GF-D8 (cell line): ENCODE results near the gene CETP.
A peak's percentile ranks its signal among the peaks of the same experiment; 100 is the strongest.
"Not testable (repeated sequence)": the region's sequence is repeated elsewhere in the genome, so short reads cannot be mapped to it uniquely, and the experiment has no call there.

Source experiments
- DNase-seq: peaks from one replicate; lab custom pipeline; 2025; lab: John Stamatoyannopoulos, UW

The CETP gene

DNA sequence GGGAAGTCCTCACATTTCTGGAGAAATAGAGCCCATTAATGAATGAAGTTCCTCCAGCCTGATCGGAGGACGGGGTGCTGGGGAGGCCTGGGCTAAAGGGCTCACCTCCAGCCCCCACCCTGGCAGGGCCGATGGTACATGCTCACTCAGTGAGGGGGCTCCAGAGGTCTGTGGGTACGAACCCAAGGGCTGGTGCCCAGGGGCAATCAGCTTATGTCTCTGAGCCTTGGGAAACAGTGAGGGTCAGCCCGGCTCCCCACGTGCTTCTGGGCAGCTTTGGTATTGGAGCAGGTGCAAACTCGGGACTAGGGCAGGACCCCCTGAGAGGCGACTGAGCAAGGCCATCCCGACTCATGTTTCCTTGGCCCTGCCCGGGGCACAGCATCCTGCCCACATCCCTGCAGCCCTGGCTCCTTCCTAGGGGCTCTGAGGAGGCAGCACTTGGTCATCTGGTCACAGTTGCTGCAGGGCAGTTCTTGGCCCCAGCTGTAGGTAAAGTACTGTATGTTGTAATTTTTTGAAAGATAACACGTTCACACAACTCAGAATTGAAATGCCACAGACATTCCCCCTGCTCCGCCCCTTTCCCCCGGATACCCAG, 969 bp upstream of the CETP start:
- DNase-seq: no peak

DNA sequence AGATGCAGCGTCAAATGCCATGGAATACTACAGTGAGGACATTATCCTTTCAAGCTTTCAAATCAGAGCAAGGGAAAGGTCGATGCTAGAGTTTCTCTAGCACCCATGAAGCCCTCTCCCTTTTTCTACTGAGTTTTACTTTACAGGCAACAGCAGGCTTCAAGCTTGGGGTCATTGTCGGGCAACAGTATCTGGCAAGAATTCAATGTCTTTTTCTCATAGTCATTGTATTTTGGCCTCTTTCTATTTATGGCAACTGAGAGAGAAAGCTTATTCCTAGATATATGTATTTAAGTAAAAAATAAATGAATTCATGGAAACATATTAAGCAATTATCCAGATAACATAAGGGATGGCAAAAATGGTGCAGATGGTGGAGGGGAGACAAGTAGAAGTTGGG, 364 bp upstream of the CETP start:
- DNase-seq: no peak

DNA sequence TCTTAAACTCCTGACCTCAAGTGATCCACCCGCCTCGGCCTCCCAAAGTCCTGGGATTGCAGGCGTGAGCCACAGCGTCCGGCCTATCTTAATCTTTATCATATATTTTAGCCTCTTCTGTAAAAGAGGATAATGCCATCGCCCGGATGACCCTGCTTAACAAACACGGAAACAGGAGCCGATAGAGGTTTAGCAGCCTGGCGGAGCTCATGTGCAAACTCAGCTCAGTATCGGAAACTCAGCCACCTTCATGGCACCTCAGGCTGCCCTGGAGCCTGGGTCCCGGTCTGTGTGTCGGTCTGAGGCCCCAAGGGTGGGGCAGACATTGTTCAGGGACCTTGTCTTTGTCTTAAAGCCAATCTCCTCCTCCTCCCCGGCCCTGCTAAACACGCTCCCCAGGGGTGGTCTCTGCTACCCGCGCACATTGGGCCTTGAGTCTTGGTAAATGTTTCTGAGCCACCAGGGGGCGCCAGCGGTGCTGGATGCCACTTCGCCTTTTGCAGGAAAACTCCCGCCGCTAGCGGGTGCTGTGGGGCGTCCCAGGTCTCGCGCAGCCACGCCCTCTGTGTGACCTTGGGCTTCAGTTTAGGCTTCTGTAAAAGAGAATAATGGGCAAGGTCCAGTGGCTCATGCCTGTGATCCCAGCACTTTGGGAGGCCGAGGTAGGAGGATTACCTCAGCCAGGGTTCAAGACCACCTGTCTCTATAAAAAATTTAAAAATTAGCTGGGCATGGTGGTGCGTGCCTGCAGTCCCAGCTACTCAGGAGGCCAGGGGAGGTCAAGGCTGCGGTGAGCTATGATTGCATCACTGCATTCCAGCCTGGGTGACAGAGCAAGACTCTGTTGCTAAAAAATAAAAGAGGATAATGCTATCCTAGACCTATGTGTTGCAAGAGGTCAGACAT, 2.7 kb downstream of the CETP start:
- DNase-seq: peak; percentile 53

DNA sequence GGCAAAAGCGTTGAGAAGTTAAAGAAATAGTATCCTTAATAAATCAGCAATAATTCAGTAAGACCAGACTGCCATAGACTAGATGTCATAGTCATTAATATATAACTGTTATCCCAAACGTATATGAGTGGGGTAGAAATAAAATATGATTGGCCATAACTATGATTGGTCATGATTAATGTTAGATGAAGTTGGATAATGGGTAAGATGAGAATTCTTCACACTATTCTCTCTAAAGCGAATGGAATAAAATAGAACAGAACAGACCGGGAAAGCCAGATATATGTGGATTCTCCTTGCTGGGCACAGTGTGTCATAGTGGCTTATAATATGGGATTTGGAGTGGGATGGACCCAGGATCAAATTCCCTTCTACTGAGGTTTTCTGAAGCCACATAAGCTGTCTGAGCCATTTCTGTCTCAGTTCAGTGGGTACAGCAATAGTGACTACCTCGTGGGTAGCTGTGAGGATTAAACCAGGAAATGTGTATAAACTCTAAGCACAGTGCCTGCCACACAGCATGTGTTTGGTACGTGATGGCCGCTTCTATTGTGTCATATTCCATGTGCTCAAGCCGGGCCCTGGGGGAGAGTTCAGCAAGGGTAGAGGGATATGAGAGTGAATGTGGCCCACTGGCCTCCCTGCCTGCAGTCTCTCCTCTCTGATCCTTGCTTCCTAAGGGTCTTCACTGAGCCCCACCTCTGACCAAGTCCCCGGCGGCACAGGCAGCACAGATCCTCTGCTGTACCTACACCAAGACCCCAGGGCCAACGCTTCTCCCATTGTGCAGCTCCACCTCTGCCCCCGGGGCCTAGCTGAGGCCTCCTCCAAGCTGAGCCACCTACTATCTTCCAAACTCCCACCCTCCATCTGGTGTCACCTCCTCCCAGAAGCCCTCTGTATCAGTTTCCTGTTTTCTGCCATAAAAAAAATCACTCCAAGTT, 3.7 kb downstream of the CETP start:
- peak; percentile 36 for DNase-seq

DNA sequence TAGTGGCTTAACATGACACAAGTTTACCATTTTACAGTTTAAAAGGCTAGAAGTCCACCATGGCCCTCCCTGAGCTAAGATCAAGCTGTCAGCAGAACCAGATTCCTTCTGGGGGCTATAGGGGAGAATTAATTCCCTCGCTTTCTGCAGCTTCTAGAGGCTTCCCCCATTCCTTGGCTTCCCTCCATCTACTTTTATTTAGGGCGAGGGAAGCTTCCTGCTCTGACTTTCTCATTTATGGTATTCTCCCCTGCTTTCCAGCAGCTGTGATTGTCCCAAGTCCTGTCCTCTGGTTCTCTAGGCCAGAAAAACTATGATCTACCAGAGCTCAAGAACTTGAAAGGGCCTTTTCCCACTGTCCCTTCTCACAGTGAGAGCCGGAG, 4.3 kb downstream of the CETP start:
- no peak for DNase-seq

DNA sequence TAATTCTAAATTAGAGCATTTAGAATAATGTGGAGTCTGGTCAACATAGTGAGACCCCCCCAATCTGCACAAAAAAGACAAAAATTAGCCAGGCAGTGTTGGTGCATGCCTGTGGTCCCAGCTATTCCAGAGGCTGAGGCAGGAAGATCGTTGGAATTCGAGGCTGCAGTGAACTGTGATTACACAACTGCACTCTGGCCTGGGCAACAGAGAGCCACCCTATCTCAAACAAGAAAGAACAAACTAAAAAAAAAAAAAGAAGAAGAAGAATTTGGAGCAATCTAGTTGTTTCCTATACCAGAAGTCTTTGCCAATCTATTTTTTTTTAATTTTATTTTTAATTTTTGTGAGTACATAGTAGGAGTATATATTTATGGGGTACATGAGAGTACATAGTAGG, 6.0 kb downstream of the CETP start:
- no peak for DNase-seq

DNA sequence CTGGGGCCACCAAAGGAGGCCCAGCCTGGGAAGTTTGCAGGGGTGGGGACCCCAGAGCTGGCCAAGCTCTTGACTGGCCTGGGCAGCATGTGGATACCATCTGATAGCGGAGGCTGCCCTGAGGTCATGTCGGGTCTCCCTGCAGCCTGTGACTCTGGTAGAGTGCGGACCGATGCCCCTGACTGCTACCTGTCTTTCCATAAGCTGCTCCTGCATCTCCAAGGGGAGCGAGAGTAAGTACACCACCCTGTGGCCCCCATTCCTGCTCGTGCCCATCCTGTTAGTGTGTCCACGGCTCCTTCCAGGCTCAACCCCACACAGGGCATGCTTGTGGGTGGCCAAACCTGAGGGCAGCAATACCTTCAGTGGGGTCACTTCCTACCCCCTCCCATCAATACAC, 8.0 kb downstream of the CETP start:
- no peak for DNase-seq

DNA sequence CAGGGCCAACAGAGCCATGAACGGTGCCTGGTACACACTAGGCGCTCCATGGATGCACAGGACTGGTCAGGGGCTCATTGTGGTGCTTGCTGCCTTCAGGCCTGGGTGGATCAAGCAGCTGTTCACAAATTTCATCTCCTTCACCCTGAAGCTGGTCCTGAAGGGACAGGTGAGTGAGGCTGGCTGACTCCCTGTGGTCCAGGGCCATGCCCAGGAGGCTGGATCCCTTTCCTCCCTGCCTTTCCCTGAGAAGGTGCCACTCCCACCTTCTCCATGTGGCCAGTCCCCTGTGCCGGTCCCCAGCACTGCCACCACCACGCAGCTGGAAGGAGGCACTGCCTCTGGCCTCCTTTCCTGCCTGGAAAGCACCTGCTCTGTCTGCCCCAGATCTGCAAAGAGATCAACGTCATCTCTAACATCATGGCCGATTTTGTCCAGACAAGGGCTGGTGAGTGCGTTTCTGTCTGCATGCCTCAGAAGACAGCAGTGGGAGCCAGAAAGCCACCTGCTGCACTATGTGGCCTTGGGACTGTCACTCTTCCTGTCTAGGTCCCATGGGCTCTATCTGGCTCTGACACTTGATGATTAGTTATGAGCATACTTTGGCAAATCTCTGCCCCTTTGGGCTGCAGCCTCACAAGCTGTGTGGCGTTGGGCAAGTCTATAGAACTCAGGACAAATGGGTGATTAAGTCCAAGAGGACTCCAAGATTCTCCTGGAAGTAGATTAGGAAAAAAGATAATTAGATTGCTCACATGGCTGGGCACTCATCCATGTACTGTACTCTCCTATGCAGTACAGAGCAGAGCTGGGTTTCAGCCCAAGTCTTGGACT, 9.4 kb downstream of the CETP start:
- no peak for DNase-seq

DNA sequence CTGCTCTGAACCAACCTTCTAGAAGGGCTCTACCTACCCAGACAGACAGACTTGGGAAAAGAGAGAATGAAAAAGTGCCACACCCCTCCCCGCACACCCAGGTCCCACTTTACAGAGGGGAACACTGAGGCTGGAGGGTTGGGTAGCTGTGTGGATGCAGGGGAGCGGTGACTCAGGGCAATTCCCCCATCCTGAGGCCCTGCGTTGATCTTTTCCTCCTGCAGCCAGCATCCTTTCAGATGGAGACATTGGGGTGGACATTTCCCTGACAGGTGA, 10.0 kb downstream of the CETP start:
- no peak for DNase-seq

DNA sequence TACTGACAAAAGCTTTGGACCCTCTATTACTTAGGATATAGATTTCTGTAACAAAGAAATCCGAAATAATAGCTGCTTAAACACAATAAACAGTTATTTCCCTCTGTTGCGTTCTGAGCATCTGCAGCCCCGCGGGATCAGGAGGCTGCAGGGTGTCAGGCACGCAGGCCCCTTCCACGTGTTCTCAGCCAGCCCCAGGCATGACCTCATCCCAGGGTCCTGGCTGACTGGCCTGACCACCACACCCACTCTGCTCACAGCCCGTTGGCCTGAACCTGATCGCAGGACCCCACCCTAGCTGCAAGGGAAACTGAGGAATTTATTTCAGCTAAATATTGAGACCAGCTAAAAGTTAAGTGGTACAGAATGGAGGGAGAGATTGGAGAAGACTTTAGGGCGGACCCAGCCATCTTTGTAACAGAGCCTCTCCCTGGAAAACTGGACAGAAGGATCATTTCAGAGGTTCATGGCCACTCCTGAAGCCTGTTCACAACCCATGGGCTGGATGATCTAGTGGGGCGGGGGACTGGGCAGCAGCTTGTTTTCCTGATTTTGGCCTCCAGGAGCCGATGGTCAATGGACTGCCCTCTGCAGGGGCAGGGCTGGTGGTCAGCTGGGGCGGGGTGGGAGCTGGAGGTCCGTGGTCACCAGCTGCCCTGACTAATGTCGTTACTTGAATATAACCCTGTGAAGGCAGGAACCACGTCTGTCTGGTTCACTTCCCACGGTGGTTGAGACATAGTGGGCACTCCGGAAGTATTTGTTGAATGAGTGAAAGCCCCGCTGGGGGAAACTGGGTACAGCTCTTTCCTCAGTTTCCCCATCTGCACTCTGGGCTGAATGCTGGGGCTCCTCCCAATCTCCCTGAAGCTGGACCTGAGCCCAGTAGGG, 10.9 kb downstream of the CETP start:
- no peak for DNase-seq

DNA sequence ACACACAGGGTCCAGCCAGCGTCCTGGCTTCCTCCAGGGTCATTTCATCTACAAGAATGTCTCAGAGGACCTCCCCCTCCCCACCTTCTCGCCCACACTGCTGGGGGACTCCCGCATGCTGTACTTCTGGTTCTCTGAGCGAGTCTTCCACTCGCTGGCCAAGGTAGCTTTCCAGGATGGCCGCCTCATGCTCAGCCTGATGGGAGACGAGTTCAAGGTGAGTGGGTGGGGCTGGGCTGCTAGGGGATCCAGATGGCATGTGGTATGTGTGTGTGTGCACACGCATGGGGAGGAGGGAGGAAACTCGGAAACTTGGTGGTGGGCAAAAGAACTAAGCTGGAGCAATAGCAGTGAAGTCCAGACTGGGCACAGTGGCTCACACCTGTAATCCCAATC, 11.5 kb downstream of the CETP start:
- no peak for DNase-seq

DNA sequence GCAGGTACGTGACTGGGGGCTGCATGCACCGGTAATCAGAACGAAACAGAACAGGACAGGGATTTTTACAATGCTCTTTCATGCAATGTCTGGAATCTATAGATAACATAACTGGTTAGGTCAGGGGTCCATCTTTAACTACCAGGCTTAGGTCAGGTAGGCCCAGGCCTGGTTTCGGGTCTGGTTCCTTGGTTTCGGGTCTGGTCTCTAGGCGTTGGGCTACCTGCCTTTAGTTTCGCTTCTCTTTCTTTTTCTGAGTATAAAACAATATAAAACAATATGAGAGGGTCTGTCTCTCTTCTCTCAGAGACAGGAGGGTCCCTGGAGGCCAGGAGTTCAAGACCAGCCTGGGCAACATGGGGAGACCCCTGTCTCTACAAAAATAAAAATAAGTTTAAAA, 12.1 kb downstream of the CETP start:
- not testable (repeated sequence) for DNase-seq

DNA sequence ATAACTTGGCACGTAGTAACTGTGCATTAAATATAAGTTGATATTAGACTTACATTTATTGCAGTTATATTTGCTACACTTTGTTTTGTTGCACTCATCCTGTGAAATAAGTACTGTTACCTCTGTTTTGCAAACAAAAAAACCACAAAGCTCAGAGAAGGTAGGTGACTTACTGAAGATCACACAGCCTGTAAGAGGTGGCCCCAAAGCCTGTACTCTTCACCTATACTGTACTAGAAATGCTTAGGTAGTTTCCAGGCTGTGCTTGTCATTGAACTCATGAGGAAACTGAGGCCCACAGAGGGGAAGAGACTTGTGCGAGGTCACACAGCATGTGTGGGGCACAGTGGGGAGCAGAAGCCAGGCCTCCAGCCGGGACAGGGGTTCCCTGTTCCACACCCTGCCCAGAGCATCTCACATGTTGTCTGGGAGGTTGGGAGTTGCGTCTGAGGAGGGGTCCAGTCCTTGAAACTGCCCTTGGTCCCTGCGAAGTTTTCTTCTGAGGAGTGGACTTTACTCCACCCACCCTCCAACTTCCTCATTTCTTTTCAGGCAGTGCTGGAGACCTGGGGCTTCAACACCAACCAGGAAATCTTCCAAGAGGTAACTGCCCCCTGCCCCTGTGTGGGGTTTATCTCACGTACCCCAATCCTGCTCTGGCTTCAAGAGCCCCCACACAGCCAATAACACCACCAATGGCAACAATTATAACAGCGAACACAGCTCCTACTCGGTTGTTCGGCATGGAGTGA, 13.0 kb downstream of the CETP start:
- no peak for DNase-seq

DNA sequence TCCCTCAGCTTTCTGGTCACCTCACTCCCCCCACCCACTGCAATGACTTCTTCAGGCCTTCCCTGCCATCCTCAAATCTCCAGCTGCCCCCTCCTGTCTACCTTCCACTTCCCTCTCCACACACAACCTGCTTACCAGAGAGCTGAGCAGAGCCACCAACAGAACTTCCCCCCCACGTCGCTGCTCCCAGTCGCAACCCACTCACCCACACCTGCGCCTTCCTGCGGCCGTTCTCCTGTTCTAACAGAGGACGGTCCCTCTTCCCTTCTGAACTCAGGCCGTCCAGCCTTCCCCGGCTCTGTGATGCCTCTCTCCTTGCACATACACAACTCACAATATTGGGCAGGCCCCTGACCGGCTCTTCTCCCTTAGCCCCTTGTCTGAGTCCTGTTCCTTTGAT, 14.0 kb downstream of the CETP start:
- DNase-seq: no peak

DNA sequence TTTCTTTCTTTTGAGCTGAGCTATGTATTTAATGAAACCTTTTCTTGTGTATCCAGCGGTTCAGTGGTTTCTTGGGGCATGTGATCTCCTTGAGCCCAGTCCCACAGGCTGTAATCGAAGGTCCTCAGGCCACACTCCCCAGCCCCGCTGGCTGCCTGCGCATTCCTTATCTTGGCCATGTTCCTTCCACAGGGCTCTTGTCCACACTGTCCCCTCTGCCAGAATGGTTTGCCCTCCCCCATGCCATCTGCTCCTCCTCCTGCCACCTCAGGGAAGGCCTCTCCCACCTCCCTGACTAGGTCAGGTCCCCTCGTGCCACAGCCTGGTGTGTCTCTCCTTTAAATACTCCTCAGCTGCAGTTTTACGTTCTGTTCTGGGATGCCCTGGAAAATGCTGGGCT, 15.5 kb downstream of the CETP start:
- DNase-seq: no peak

DNA sequence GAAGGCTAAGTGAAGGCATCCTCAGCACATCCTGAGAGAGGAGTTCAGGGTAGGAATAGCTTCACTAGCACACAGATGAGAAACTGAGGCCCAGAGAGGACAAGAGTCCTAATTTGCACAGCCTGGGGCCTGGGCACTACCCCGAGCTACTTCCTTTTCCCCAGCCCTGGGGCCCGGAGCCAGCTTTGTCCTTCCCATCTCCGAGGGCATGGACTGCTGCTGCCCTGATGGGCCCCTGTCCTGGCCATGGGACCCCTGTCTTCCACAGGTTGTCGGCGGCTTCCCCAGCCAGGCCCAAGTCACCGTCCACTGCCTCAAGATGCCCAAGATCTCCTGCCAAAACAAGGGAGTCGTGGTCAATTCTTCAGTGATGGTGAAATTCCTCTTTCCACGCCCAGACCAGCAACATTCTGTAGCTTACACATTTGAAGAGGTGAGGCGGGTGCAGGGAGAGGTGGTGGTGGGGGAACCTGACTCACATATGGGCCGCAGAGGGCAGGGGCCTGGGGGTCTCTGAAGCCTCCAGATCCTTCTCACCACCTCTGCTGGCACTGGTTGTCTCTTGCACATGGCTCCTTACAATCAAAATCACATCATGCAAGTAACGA, 16.2 kb downstream of the CETP start:
- DNase-seq: no peak

DNA sequence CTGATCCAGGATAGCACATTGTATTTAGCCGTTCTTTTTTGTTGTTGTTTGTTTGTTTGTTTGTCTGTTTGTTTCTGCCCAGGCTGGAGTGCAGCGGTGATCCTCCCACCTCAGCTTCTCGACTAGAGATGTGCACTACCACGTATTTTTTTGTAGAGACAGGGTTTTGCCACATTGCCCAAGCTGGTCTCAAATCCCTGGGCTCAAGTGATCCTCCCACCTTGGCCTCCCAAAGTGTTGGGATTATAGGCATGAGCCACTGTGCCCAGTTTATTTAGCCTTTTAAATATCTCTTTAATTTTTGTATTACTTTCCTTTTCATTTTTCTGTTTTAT, 18.4 kb downstream of the CETP start:
- DNase-seq: no peak

DNA sequence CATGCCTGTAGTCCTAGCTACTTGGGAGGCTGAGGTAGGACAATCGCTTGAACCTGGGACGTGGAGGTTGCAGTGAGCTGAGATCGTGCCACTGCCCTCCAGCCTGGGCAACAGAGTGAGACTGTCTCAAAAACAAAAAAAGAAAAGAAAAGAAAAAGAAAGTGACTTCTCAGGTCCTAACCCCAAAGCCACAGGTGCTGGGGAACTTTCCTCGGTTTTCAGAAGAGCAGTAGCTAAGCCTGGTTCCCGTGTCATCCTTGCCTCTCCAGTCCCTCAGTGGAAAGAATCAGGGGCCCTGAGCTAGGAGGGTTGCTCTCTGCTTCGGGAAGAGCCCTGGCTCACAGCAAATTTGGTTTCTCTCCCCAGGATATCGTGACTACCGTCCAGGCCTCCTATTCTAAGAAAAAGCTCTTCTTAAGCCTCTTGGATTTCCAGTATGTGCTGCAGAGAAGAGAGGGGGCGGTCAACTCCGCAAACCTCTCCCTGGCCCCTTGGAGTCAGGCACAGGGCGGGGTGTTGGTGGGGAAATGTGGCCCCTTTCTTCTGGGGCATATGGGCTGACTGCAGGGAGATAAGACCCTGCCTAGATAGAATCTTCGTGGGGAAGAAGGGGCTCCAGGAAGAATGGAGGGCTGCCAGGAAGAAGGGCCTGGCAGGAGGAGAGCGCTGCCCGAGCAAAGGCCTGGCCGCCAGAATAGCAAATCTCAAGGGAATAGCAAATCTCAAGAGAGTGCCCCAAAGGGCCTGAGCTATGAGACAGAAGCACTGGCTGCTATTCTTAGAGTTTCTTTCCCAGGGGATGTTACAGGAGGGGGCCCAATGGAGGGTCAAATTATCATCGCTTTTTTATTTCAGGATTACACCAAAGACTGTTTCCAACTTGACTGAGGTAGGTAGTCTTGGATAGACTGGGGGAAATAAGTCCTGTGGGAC, 19.3 kb downstream of the CETP start:
- DNase-seq: no peak

DNA sequence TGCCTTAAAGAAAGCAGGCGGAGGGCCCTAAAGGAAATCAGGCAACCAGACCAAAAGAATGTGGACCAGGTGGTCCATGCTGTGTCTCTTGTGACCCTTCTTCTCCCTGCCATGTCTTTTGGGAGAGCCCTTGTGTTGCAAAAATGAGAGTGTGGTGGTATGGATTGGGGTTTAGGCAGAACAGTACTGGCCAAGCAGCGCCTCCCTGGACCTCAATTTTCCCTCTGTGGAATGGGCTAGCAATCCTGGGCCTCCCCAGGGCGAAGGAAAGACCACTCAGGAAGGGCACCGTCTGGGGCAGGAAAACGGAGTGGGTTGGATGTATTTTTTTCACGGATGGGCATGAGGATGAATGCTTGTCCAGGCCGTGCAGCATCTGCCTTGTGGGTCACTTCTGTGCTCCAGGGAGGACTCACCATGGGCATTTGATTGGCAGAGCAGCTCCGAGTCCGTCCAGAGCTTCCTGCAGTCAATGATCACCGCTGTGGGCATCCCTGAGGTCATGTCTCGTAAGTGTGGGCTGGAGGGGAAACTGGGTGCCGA, 20.1 kb downstream of the CETP start:
- no peak for DNase-seq
